ENCODE results near the gene VPS13A. TPM values are rescaled to one million over a fixed set of nuclear protein-coding genes. Genes with fewer than 3 reads are reported as not detected.

Gene VPS13A
- total and polyA plus RNA-seq, 2 of the 13 experiments (the other 11 are each of a cell fraction or from before 2014, with no cell fraction given) = 20.4 to 20.7 TPM

GRCh38 chr9:77284616-77285015 is 107.3 kb downstream of the VPS13A start:
- TF ChIP-seq ZNF333 (CRISPR knock-in tag; IDR thresholded peaks at IDR 0.05; ENCODE audit: borderline replicate concordance) (no peak), CEBPB (IDR thresholded peaks at IDR 0.05; ENCODE audit: borderline replicate concordance, low read depth, low read length) (no peak), GPN1 (CRISPR knock-in tag; IDR thresholded peaks at IDR 0.05; ENCODE audit: borderline replicate concordance) (no peak), HHEX (CRISPR knock-in tag; IDR thresholded peaks at IDR 0.05) (no peak), TAF1 (CRISPR knock-in tag; IDR thresholded peaks at IDR 0.05) (no peak), ZNF574 (CRISPR knock-in tag; IDR thresholded peaks at IDR 0.05) (no peak), E2F5 (CRISPR knock-in tag; conservative IDR thresholded peaks at IDR 0.05) (no peak)
- in situ Hi-C loops (cut with HindIII; ENCODE audit: extremely low pct_ligation_motif_present, low pct_unique_long_range_greater_than_20kb) = no loop called here
- Histone ChIP-seq H3K27ac (ENCODE audit: extremely low read length, insufficient read depth, low read length) (no peak overlapping the region), H3K4me2 (ENCODE audit: low read depth, low read length) (no peak overlapping the region), H3K27me3 (ENCODE audit: control insufficient read depth in 1 of 2, insufficient read depth in 2 of 2, low read length in 2 of 2) (no peaks in the 10 kb centered on the region), H3K36me3 (replicated peaks in 1 of 2; ENCODE audit: control insufficient read depth in 1 of 2, insufficient read depth in 2 of 2, low read length in 2 of 2) (peaks cover 0 to 2% of the 10 kb centered on the region in 2 experiments; a peak in 2 of 5 replicates), H4K20me1 (ENCODE audit: insufficient read depth, low read length) (no peaks in the 10 kb centered on the region), H3K79me2 (ENCODE audit: insufficient read depth, low read length) (no peaks in the 10 kb centered on the region), H3K4me1 (ENCODE audit: insufficient read depth, low read length) (peaks cover 8% of the 10 kb centered on the region; the same call in 1 of the 2 replicates), H3K9me3 (ENCODE audit: low read length) (no peaks in the 10 kb centered on the region), H3K9ac (ENCODE audit: insufficient read depth, low read depth, low read length) (no peak overlapping the region), H2AFZ (ENCODE audit: low read length) (no peak overlapping the region), H3K4me3 (replicated peaks in 1 of 3; ENCODE audit: insufficient read depth in 1 of 3, low read depth in 2 of 3, low read length in 3 of 3) (no peak overlapping the region)
- ChIA-PET POLR2A (no interaction called here), CTCF (ENCODE audit: low intra/inter-chr PET ratio, low total read pairs) (no interaction called here)
- no TSS peak for BruUV-seq (replicated peaks)
- intact Hi-C loops (cut with micrococcal nuclease; ENCODE audit: unreplicated experiment) = no loop called here
- 96% methylated on average over 7 of the region's 7 CpGs for WGBS (ENCODE audit: low lambda C conversion rate)
- DNase-seq (ENCODE audit: low spot score) (no peak), ATAC-seq (no peak), FAIRE-seq (no peak)

All from HepG2 (cell line).